ENCODE measurements around the gene OR2D3.
"Not testable (repeated sequence)": the region's sequence is repeated elsewhere in the genome, so short reads cannot be mapped to it uniquely, and the experiment has no call there.

OR2D3 gene, protein sequence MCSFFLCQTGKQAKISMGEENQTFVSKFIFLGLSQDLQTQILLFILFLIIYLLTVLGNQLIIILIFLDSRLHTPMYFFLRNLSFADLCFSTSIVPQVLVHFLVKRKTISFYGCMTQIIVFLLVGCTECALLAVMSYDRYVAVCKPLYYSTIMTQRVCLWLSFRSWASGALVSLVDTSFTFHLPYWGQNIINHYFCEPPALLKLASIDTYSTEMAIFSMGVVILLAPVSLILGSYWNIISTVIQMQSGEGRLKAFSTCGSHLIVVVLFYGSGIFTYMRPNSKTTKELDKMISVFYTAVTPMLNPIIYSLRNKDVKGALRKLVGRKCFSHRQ

DNA sequence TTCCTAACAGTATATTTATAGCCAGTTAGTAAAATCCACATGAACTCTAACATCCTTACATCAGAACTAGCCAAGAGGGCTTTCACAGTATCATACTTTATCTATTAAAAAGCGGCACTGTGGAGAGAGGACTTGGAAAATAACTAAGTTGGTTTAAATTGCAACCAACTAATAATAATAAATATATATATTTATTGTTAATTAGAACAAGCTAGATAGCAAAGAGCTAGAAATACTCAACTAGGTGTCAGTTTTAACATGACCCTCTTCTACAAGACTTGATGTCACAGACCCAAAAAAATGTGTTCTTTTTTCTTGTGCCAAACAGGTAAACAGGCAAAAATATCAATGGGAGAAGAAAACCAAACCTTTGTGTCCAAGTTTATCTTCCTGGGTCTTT, at the start of gene OR2D3:
Gene OR2D3 (plus strand): TSS at position 301 of the 400 bp plus-strand sequence. CDS start 0 bp downstream, at position 301.
- DNase-seq: no peak

DNA sequence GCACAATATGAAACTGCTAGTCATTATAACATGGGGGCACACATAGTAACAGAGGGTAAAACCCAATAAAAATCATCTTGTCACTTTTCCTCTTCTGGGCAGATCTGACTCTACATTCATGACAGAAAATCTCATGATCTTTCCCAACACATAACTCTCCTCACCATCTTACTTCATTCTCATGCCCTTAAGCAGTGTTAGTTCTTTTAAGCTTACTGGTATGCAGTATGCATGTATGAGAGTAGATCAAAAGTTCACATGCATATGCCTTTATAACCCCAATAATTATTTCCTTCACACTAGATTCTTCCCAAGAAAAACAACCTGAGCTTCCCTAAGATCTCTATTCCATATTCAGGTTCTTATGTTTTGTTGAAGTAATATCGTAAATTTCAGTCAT, 49.5 kb upstream of the OR2D3 start:
- DNase-seq: no peak

DNA sequence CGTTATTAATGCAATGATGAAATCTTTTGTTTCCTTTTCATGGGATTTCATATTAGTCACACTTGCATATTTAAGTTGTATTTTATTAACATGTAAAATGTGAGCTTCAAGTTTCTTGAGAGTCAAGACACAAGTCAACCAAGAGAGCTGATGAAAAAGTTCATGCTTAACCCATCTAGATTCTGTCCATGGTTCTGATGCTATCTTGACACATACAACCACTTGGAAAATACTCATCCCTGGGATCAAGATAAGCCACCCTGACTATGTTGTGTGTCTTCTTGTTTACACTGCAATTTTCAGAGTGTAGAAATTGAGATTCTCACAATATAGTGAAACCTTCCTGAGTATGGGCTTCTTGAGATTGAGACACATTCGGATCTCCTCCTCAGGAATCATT, 45.0 kb upstream of the OR2D3 start:
- no peak for DNase-seq

DNA sequence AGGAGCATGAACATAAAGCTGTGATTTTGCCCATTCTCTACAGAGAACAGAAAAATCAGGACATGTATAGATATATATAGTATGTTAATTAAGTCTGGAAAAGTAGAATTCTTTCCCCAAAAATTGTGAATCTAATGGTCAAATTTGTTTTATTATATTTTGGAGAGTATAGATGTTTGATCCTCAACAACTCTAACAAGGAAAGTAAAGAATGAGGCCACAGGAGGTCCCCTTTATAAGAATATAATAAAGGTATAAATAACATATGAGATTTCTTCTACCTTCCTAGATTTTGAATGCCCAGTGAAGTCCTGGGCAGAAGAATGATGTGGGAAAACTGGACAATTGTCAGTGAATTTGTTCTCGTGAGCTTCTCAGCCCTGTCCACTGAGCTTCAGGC, 44.5 kb upstream of the OR2D3 start, which contains the start of gene OR10A4:
Gene OR10A4 (plus strand): TSS at position 301 of the 400 bp plus-strand sequence. CDS start 23 bp downstream, at position 324.
- DNase-seq: no peak

DNA sequence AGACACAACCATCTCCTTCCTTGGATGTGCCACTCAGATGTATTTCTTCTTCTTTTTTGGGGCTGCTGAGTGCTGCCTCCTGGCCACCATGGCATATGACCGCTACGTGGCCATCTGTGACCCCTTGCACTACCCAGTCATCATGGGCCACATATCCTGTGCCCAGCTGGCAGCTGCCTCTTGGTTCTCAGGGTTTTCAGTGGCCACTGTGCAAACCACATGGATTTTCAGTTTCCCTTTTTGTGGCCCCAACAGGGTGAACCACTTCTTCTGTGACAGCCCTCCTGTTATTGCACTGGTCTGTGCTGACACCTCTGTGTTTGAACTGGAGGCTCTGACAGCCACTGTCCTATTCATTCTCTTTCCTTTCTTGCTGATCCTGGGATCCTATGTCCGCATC, 43.9 kb upstream of the OR2D3 start:
- DNase-seq: no peak

DNA sequence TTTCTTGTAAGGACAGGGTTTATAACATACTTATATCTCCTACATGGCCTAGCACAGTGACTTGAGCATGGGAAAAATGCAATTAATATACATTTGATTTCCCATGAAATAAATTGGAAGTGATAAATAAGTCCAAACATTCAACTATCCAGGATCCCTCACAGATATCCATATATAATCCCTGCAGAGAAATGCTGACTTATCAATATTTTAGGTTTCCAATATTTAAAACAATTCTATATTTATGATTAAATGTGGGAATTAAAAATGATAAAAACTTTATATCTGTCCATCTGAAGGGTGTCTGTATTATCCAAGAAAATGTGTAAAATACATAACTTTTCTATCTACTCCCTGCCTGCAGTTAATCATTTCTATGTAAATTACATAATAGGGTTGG, 38.1 kb upstream of the OR2D3 start:
- DNase-seq: no peak

DNA sequence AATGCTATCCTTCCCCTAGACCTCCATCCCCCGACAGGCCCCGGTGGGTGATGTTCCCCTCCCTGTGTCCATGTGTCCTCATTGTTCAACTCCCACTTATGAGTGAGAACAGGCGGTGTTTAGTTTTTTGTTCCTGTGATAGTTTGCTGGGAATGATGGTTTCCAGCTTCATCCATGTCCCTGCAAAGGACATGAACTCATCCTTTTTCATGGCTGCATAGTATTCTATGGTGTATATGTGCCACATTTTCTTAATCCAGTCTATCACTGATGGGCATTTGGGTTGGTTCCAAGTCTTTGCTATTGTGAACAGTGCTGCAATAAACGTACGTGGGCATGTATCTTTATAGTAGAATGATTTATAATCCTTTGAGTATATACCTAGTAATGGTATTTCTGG, 33.1 kb upstream of the OR2D3 start:
- not testable (repeated sequence) for DNase-seq

DNA sequence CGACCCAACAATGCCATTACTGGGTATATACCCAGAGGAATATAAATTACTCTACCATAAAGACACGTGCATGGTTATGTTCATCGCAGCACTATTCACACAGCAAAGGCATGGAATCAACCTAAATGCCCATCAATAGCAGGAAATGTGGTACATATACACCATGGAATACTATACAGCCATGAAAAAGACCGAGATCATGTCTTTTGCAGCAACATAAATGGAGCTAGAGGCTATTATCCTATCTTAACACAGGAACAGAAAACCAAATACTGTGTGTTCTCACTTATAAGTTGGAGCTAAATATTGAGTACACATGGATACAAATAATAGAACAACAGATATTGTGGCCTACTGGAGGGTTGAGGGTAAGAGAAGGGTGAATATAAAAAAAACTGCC, 32.0 kb upstream of the OR2D3 start:
- DNase-seq: no peak

DNA sequence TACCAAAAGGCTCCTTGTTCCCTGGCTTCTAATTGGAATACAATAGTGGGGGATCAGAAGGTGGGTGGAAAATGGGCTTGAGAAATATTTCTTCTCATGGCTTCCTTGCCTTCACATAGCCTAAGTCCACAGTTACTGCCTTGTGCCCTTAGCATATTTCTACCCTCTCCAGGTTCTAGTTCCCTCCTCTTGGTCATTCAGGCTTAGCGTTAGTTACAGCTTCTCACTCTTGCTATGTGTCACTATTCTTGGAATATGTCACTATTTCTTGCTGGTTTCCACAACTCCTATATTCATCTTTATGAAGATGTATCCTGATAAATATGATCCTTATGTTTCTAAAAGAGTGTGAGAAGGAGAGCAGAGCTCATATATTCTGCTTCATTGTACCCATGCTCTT, 31.0 kb upstream of the OR2D3 start:
- no peak for DNase-seq

DNA sequence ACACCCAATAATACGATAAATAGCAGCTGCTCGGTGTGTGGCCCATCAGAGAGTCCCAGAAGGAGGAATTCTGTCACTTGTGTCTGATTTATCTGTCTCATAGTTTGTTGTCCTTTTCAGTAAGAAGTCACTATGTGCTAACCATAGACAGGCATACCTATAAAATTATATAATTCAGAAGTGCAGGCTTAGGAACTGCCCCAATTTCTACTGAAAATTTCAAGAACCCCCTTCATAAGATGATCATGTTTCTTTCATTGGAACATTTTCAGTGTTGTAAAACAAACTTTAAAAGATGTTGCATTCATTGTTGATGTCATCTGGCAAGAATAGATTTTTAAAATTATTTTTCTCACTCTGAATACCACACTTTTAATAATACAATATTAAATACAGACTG, 28.4 kb upstream of the OR2D3 start, which contains the start of gene OR2D2:
Gene OR2D2 (minus strand): TSS at position 101 of the 400 bp plus-strand sequence. CDS start 0 bp downstream, at position 101.
- DNase-seq: no peak

DNA sequence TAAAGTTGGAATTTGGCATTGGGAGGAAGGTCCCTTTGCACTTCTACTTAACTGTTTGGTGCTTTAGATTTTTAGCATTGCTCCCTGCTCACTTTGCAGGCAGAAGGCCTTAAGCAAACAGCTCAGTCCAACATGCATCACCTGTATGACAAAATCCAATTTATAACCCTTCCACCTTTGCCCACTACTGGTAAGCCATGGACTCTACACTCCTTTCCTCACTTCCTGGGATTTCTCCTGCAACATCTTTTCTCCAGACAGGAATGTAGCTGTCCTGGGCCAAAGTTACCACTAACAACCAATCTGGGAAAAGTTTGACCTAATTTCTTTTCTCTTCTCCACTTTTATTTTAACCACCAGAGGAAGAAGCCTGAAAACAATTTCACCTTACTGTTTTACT, 26.7 kb upstream of the OR2D3 start:
- DNase-seq: no peak

DNA sequence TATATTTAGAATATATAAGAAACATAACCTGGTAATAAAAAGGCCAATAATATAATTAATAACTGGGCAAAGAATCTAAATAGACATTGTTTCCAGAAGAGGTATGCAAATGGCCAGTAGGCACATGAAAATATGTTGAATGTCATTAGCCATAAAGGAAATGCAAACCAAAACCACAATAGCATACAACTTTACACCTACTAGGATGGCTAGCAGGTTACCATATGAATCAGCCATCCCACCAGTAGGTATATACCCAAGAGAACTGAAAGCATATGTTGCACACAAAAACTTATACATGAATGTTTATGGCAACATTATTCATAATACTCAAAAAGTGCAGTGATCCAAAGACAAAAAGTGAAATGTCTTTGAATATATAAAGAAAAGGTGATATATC, 25.8 kb upstream of the OR2D3 start:
- DNase-seq: no peak

DNA sequence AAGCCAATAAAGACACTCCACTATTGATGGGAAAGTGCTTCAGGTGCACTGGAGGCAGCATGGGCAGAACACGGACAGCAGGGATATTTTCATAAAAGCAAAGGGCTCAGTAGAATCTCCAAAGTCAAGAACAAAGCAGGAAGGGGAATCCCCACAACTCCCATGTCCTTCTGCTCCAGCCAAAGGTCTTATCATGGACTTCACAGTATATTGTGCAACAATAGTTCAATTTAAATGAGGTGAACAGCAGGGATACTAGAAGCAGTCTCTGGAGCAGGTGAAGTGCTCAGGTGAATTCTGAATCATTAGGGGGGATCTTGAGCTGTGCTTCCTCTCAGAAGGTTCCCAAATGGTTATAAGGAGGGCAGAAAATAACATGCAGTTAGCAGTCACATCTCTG, 21.9 kb upstream of the OR2D3 start:
- no peak for DNase-seq

DNA sequence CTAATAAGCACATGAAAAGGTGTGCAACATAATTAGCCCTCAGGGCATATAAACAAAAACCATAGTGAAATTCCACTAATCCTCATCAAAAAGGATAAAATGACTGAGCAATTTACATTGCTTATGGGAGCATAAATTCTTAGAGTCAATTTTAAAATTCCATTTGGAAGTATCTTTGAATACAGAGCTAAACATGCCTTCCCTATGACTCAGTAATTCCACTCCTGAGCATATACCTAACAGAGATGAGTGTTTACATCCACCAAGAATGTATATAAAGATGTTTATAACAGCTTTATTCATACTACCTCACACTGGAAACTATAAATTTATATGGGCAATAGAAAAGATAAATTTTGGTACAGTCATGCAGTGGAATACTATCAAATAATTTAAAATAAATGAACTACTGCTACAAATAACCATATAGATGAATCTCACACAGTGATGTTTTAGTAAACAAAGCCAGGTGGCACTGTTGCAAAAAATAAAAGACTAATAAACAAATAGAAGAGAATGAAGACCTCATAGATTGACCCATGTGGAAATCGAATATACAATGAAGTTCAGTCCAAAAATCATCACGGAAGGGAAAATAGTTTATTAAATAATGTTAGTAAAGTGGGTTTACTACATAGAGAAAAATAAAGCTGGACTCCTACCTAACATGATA, 20.3 kb upstream of the OR2D3 start:
- DNase-seq: no peak

DNA sequence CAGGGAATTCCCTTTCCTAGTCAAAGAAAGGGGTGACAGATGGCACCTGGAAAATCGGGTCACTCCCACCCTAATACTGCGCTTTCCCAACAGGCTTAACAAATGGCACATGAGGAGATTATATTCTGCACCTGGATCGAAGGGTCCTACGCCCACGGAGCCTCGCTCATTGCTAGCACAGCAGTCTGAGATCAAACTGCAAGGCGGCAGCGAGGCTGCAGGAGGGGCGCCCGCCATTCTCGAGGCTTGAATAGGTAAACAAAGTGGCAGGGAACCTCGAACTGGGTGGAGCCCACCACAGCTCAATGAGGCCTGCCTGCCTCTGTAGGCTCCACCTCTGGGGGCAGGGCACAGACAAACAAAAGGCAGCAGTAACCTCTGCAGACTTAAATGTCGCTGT, 16.0 kb upstream of the OR2D3 start:
- not testable (repeated sequence) for DNase-seq

DNA sequence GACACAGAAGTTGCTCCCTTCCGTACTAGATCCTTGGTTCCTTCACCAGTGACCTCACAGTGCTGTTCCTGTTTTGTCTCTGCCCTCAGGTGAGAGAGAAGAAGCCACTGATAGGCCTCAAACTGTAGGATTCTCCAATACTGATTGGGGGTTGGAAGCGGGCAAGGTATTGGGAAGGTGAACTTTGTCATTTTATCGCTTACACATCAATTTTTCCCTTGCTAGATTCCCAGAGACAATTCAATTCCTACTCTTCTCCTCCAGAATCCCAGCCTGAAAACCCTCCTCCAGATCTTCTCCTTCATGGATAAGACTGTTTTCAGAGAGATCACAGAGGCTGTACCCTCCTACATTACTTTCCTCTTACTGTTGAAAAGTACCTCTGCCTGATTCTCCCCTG, 9.4 kb upstream of the OR2D3 start:
- DNase-seq: no peak

DNA sequence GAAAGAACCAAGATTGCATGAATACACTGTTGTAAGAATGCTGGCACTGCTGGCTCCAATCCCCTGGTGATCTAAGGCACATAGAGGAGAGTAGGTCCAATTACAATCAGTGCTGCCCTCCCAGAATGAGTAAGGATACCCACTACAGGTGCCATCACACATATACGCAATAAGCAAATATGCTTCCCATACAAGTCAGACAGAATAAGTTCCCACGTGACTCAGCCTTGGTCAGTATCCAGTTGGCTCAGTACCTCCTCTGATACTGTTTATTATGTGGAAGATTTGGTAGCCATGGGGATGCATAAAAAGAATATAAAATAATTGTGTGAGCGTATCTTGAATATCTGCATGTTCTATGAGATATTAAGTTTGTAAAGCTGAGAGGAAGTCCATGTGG, 8.9 kb upstream of the OR2D3 start:
- no peak for DNase-seq

DNA sequence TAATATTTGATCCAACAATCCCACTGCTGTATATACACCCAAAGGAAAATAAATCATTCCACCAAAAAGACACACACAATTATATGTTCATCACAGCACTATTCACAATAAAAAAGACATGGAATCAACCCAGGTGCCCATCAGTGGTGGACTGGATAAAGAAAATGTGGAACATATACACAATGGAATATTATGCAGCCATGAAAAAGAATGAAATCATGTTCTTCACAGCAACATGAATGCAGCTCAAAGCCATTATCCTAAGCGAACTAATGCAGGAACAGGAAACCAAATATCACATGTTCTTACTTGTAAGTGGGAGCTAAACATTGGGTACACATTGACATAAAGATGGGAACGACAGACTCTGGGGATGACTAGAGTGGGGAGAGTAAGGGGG, 1.1 kb upstream of the OR2D3 start:
- no peak for DNase-seq

DNA sequence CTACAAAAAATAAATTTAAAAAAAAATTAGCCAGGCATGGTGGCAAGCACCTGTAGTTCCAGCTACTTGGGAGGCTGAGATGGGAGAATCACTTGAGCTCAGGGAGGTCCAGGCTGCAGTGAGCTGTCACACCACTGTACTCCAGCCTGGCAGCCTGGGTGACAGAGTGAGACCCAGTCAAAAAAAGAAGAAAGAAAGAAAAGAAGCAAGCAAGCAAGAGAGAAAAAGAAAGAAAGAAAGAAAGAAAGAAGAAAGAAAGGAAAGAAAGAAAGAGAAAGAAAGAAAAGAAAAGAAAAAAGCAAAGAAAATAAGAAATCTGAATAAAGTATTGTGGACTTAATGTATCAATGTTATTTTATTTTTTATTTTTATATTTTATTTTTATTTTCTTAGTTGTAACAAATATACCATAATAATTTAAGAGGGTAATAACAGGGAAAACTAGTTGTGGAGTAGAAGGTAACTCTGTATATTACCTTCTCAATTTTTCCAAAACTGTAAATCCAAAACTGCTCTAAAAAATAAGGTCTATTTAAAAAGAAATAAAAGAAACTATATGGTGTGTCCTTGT, 4.3 kb downstream of the OR2D3 start:
- DNase-seq: no peak

DNA sequence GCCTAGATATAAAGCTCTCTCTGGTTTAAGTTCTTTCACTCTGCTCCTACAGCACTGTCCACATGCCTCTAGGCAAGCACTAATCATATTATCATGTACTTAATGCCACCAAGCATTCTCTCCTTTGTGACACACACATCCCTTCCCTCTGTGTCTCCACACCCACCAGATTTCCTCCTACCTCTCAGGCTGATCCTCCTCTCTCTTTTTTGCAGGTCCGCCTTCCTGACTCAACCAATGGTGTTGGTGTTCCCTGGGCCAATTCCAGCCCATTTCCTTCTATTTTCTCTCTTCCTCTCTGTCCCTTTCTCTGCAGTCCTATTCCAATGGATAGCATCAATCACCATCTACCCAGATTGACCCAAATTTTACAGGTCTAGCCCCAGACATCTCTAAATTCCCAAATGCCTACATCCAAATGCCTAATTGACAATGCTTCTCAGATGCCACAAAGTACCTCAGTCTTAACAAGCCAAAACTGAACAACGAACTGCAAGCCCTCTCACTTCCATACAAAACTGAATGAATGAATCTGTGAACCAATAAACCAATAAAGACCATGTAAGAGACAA, 4.9 kb downstream of the OR2D3 start:
- no peak for DNase-seq

DNA sequence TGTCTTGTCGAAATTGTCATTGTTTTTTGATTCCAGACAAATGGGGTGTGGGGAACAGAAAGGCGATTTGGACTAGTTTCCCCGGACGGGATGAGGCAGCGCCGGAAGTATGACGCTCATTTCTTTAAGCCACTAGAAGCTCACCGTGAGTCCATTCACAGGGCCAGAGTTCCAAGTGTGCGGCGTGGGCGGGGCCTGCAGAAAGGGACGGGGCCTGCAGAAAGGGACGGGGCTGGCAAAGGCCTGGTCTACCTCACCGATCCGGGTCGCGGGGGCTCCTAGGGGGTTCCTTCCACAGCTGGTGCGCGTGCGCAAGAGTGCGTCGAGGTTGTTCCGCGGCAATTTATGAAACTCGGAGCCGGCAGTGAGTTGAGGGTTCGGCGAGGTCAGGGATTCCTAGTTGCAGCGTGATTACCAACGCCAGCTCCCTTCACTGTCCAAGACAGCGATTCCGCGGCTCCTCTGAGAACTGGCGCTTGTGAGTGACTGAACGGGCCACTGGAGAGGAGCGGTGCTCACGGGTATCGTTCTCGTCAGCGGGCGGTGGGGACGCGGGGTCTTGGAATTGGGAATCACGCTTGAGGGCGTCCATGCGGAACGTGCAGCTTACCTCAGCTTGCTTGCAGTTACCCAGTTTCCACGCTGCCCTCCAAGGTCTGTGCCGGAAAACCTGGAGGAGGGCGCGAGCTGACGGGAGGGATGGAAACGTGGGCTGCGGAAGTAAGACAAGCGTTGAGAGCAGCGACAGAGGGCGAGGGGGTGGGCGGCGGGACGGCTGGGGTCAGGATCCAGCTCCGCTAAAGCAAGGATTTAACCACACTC, 5.6 kb downstream of the OR2D3 start, which contains the start of gene ZNF215:
Gene ZNF215 (plus strand): TSS at position 219 of the 822 bp plus-strand sequence. CDS start 5,847 bp downstream, outside the sequence.
- no peak for DNase-seq

DNA sequence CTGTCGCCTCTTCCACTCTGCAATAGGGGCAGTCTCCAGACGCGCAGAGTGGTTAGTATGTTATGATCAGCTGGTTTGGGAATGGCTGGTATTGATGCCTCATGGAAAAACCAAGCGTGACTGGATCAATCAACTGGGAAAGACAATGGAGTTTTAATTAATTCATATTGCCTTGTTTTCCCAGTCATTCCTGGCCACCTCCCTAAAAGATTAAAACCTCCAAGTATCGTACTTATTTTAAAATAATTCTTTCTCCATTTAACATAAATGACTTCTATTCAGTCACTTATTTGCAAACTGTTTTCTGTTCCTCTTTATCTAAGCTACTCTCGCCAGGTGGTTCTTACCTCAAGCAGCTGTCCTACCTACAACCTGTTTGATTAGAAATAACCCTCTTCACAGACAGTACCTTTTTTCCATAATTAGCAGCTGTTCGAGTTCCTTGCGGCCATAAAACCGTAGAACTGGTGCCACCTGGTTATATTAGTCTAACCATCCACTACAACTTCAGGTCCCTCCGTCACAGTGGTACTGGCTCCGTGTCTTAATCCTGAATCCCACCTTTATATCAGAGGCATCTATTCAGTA, 6.3 kb downstream of the OR2D3 start:
- DNase-seq: no peak

Data from stimulated activated naive CD4-positive, alpha-beta T cell treated with Interleukin-2 at 50 U/mL for 16 hours (primary cell).